Measurements from ENCODE around the gene ABLIM2. TPM values are rescaled to one million over a fixed set of nuclear protein-coding genes. Genes with fewer than 3 reads are reported as not detected.

Gene ABLIM2
- total and polyA plus RNA-seq, 5 donors from 2014 or later: 0.88 to 2.0 (median 1.2) TPM

- peaks cover 0 to 8% (median 3%) of the 10 kb centered on the region in 4 donors for H3K4me1 Mint-ChIP-seq
- no peak overlapping the region for H3K27ac Mint-ChIP-seq
- peak in 2 of 3 donors; percentile 49 to 57 for DNase-seq
- H3K27me3 Mint-ChIP-seq: peaks cover 4% of the 10 kb centered on the region
- ATAC-seq (ENCODE audit: low read depth in 2 of 2): peak; percentile 77 to 78
- H3K27me3 ChIP-seq (ENCODE audit: control insufficient read depth, insufficient read depth, low read length): no peaks in the 10 kb centered on the region
- no peaks in the 10 kb centered on the region for H3K9me3 ChIP-seq (ENCODE audit: control insufficient read depth in 2 of 2, low read length in 2 of 2)
- H3K4me3 ChIP-seq (ENCODE audit: low read depth, low read length): no peak overlapping the region
- no peaks in the 10 kb centered on the region for H3K36me3 Mint-ChIP-seq
- no peaks in the 10 kb centered on the region for H3K9me3 Mint-ChIP-seq
- no peak overlapping the region for H3K27ac ChIP-seq (ENCODE audit: insufficient read depth, low read length, poor library complexity, severe bottlenecking)
- peaks cover 6% of the 10 kb centered on the region for H3K4me1 ChIP-seq (ENCODE audit: control insufficient read depth, insufficient read depth, low read length, poor library complexity, severe bottlenecking)
- H3K36me3 ChIP-seq (ENCODE audit: control insufficient read depth, insufficient read depth, low read length): no peaks in the 10 kb centered on the region
- H3K4me3 Mint-ChIP-seq: no peak overlapping the region
Measured at GRCh38 chr4:8176547-8177399, 18.2 kb upstream of the ABLIM2 start.

- Mint-ChIP-seq H3K36me3 (no peaks in the 10 kb centered on the region), H3K27ac (no peak overlapping the region), H3K9me3 (no peaks in the 10 kb centered on the region), H3K4me1 (peaks cover 0 to 11% (median 5%) of the 10 kb centered on the region in 4 donors), H3K27me3 (peaks cover 4% of the 10 kb centered on the region), H3K4me3 (no peak overlapping the region)
- no peaks in the 10 kb centered on the region for H3K36me3 ChIP-seq (ENCODE audit: control insufficient read depth, insufficient read depth, low read length)
- H3K27ac ChIP-seq (ENCODE audit: insufficient read depth, low read length, poor library complexity, severe bottlenecking): no peak overlapping the region
- DNase-seq: no peak
- no peak overlapping the region for H3K4me3 ChIP-seq (ENCODE audit: low read depth, low read length)
- H3K27me3 ChIP-seq (ENCODE audit: control insufficient read depth, insufficient read depth, low read length): no peaks in the 10 kb centered on the region
- H3K9me3 ChIP-seq (ENCODE audit: control insufficient read depth in 2 of 2, low read length in 2 of 2): no peaks in the 10 kb centered on the region
- peaks cover 7% of the 10 kb centered on the region for H3K4me1 ChIP-seq (ENCODE audit: control insufficient read depth, insufficient read depth, low read length, poor library complexity, severe bottlenecking)
- no peak for ATAC-seq (ENCODE audit: low read depth in 2 of 2)
Measured at GRCh38 chr4:8175686-8176085, 17.1 kb upstream of the ABLIM2 start.

- no peak overlapping the region for H3K27ac ChIP-seq (ENCODE audit: insufficient read depth, low read length, poor library complexity, severe bottlenecking)
- H3K4me1 ChIP-seq (ENCODE audit: control insufficient read depth, insufficient read depth, low read length, poor library complexity, severe bottlenecking): peaks cover 7% of the 10 kb centered on the region
- H3K4me1 Mint-ChIP-seq: peaks cover 0 to 11% (median 5%) of the 10 kb centered on the region in 4 donors
- no peak for ATAC-seq (ENCODE audit: low read depth in 2 of 2)
- peaks cover 4% of the 10 kb centered on the region for H3K27me3 Mint-ChIP-seq
- no peak overlapping the region for H3K27ac Mint-ChIP-seq
- H3K4me3 Mint-ChIP-seq: peak overlapping the region in 1 of 4 donors; percentile 47
- H3K9me3 Mint-ChIP-seq: no peaks in the 10 kb centered on the region
- no peak overlapping the region for H3K4me3 ChIP-seq (ENCODE audit: low read depth, low read length)
- H3K36me3 Mint-ChIP-seq: no peaks in the 10 kb centered on the region
- H3K27me3 ChIP-seq (ENCODE audit: control insufficient read depth, insufficient read depth, low read length): no peaks in the 10 kb centered on the region
- no peaks in the 10 kb centered on the region for H3K9me3 ChIP-seq (ENCODE audit: control insufficient read depth in 2 of 2, low read length in 2 of 2)
- H3K36me3 ChIP-seq (ENCODE audit: control insufficient read depth, insufficient read depth, low read length): no peaks in the 10 kb centered on the region
- DNase-seq: no peak
Measured at GRCh38 chr4:8174970-8175369, 16.4 kb upstream of the ABLIM2 start.

GRCh38 chr4:8173492-8174242, 15.1 kb upstream of the ABLIM2 start:
- DNase-seq: no peak
- Mint-ChIP-seq H3K27ac (no peak overlapping the region), H3K36me3 (no peaks in the 10 kb centered on the region), H3K4me3 (no peak overlapping the region), H3K9me3 (peaks cover 0 to 3% (median 0%) of the 10 kb centered on the region in 7 donors), H3K4me1 (peaks cover 0 to 11% (median 5%) of the 10 kb centered on the region in 4 donors), H3K27me3 (peaks cover 8% of the 10 kb centered on the region)
- H3K27me3 ChIP-seq (ENCODE audit: control insufficient read depth, insufficient read depth, low read length): no peaks in the 10 kb centered on the region
- peaks cover 2 to 8% of the 10 kb centered on the region in 2 experiments for H3K9me3 ChIP-seq (ENCODE audit: control insufficient read depth in 2 of 2, low read length in 2 of 2)
- no peak for ATAC-seq (ENCODE audit: low read depth in 2 of 2)
- H3K36me3 ChIP-seq (ENCODE audit: control insufficient read depth, insufficient read depth, low read length): no peaks in the 10 kb centered on the region
- no peak overlapping the region for H3K4me3 ChIP-seq (ENCODE audit: low read depth, low read length)
- no peak overlapping the region for H3K27ac ChIP-seq (ENCODE audit: insufficient read depth, low read length, poor library complexity, severe bottlenecking)
- H3K4me1 ChIP-seq (ENCODE audit: control insufficient read depth, insufficient read depth, low read length, poor library complexity, severe bottlenecking): peaks cover 7% of the 10 kb centered on the region

GRCh38 chr4:8171984-8172924, 13.6 kb upstream of the ABLIM2 start:
- H3K4me1 ChIP-seq (ENCODE audit: control insufficient read depth, insufficient read depth, low read length, poor library complexity, severe bottlenecking): peaks cover 7% of the 10 kb centered on the region
- Mint-ChIP-seq H3K4me1 (peaks cover 0 to 11% (median 5%) of the 10 kb centered on the region in 4 donors), H3K9me3 (peaks cover 0 to 14% (median 2%) of the 10 kb centered on the region in 7 donors), H3K27ac (peak overlapping the region in 1 of 3 donors; percentile 40), H3K4me3 (peak overlapping the region in 1 of 4 donors; percentile 57), H3K36me3 (no peaks in the 10 kb centered on the region), H3K27me3 (peaks cover 12% of the 10 kb centered on the region)
- H3K9me3 ChIP-seq (ENCODE audit: control insufficient read depth in 2 of 2, low read length in 2 of 2): peaks cover 9 to 18% of the 10 kb centered on the region in 2 experiments
- DNase-seq (peak in 1 of 3 donors; percentile 31), ATAC-seq (ENCODE audit: low read depth in 2 of 2) (peak; percentile 33 to 59)
- no peaks in the 10 kb centered on the region for H3K27me3 ChIP-seq (ENCODE audit: control insufficient read depth, insufficient read depth, low read length)
- no peaks in the 10 kb centered on the region for H3K36me3 ChIP-seq (ENCODE audit: control insufficient read depth, insufficient read depth, low read length)
- H3K27ac ChIP-seq (ENCODE audit: insufficient read depth, low read length, poor library complexity, severe bottlenecking): no peak overlapping the region
- no peak overlapping the region for H3K4me3 ChIP-seq (ENCODE audit: low read depth, low read length)

GRCh38 chr4:8171266-8171665, 12.7 kb upstream of the ABLIM2 start:
- no peak for DNase-seq
- H3K9me3 Mint-ChIP-seq: peaks cover 0 to 14% (median 2%) of the 10 kb centered on the region in 7 donors
- H3K36me3 ChIP-seq (ENCODE audit: control insufficient read depth, insufficient read depth, low read length): no peaks in the 10 kb centered on the region
- H3K4me1 Mint-ChIP-seq: peaks cover 0 to 11% (median 3%) of the 10 kb centered on the region in 4 donors
- H3K4me1 ChIP-seq (ENCODE audit: control insufficient read depth, insufficient read depth, low read length, poor library complexity, severe bottlenecking): peaks cover 7% of the 10 kb centered on the region
- peaks cover 9 to 18% of the 10 kb centered on the region in 2 experiments for H3K9me3 ChIP-seq (ENCODE audit: control insufficient read depth in 2 of 2, low read length in 2 of 2)
- H3K4me3 Mint-ChIP-seq: peak overlapping the region in 1 of 4 donors; percentile 56
- peak overlapping the region in 1 of 3 donors; percentile 40 for H3K27ac Mint-ChIP-seq
- no peak for ATAC-seq (ENCODE audit: low read depth in 2 of 2)
- H3K27ac ChIP-seq (ENCODE audit: insufficient read depth, low read length, poor library complexity, severe bottlenecking): no peak overlapping the region
- no peaks in the 10 kb centered on the region for H3K36me3 Mint-ChIP-seq
- no peaks in the 10 kb centered on the region for H3K27me3 ChIP-seq (ENCODE audit: control insufficient read depth, insufficient read depth, low read length)
- no peak overlapping the region for H3K4me3 ChIP-seq (ENCODE audit: low read depth, low read length)
- H3K27me3 Mint-ChIP-seq: peaks cover 15% of the 10 kb centered on the region

GRCh38 chr4:8170341-8170740, 11.7 kb upstream of the ABLIM2 start:
- Histone ChIP-seq H3K4me1 (ENCODE audit: control insufficient read depth, insufficient read depth, low read length, poor library complexity, severe bottlenecking) (peaks cover 7% of the 10 kb centered on the region), H3K9me3 (ENCODE audit: control insufficient read depth in 2 of 2, low read length in 2 of 2) (peaks cover 9 to 18% of the 10 kb centered on the region in 2 experiments), H3K4me3 (ENCODE audit: low read depth, low read length) (no peak overlapping the region), H3K27me3 (ENCODE audit: control insufficient read depth, insufficient read depth, low read length) (no peaks in the 10 kb centered on the region), H3K36me3 (ENCODE audit: control insufficient read depth, insufficient read depth, low read length) (no peaks in the 10 kb centered on the region), H3K27ac (ENCODE audit: insufficient read depth, low read length, poor library complexity, severe bottlenecking) (no peak overlapping the region)
- H3K9me3 Mint-ChIP-seq: peaks cover 0 to 14% (median 3%) of the 10 kb centered on the region in 7 donors
- H3K4me3 Mint-ChIP-seq: no peak overlapping the region
- no peak overlapping the region for H3K27ac Mint-ChIP-seq
- DNase-seq: no peak
- H3K36me3 Mint-ChIP-seq: no peaks in the 10 kb centered on the region
- no peak for ATAC-seq (ENCODE audit: low read depth in 2 of 2)
- peaks cover 15% of the 10 kb centered on the region for H3K27me3 Mint-ChIP-seq
- peaks cover 0 to 11% (median 3%) of the 10 kb centered on the region in 4 donors for H3K4me1 Mint-ChIP-seq

Data from CD4-positive, CD25-positive, alpha-beta regulatory T cell (primary cell).